Measurements from ENCODE around the gene CX3CR1.

DNA sequence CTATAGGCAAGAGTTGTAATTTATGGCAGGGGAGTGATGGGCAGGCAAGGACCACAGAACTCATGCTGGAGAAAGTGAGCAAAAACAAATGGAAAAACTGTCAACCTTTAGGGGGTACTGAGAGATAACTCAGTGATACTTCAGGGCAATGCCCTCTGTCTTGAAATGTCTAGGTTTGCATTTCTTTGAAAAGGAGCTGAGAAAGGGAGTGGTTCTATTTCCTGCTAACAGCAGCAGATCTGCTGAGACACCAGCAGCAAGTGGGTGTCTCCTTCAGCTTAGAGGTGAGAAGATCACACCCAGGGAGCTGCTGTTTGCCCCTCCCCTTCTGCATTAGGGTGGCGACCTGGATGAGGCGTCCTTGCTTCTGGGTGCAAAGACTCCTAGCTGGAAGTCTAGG is 45.2 kb downstream of the CX3CR1 start:
- TF ChIP-seq EZH2 (IDR thresholded peaks at IDR 0.05; ENCODE audit: insufficient read depth, poor library complexity, severe bottlenecking) (no peak), EZH2phosphoT487 (IDR thresholded peaks at IDR 0.05; ENCODE audit: insufficient read depth, low read depth) (no peak)

All from GM23248 (cell line).